SKM-1 treated with dmso at 0.1 percent for 144 hours (cell line): Measurements from ENCODE around the gene C19orf53.
A peak's percentile ranks its signal among the peaks of the same experiment; 100 is the strongest.
"Not testable (repeated sequence)": the region's sequence is repeated elsewhere in the genome, so short reads cannot be mapped to it uniquely, and the experiment has no call there.

ENCODE experiments used
- DNase-seq: peaks from one replicate; lab custom pipeline; 2025; ENCODE audit not compliant: unreplicated experiment; lab: John Stamatoyannopoulos, UW

The C19orf53 gene

GRCh38 chr19:13774217-13775191, at the start of gene C19orf53:
Gene C19orf53 (plus strand): TSS chr19:13774456. CDS start chr19:13774478, 22 bp downstream.
- DNase-seq = peak; percentile 91

GRCh38 chr19:13726323-13726722, 47.9 kb upstream of the C19orf53 start:
- no peak for DNase-seq

GRCh38 chr19:13727798-13728197, 46.5 kb upstream of the C19orf53 start:
- no peak for DNase-seq

GRCh38 chr19:13729859-13730258, 44.4 kb upstream of the C19orf53 start:
- no peak for DNase-seq

- peak; percentile 93 for DNase-seq
These were observed 42.9 kb upstream of the C19orf53 start for GRCh38 chr19:13731147-13731964.

- DNase-seq = no peak
These were observed 41.9 kb upstream of the C19orf53 start for GRCh38 chr19:13732337-13732736.

- DNase-seq = no peak
These were observed 39.5 kb upstream of the C19orf53 start for GRCh38 chr19:13734751-13735150.

GRCh38 chr19:13738073-13738472, 36.2 kb upstream of the C19orf53 start:
- no peak for DNase-seq

- DNase-seq = no peak
These were observed 32.4 kb upstream of the C19orf53 start for GRCh38 chr19:13741893-13742292.

GRCh38 chr19:13742756-13743155, 31.5 kb upstream of the C19orf53 start:
- DNase-seq = no peak

- no peak for DNase-seq
These were observed 30.1 kb upstream of the C19orf53 start for GRCh38 chr19:13744174-13744573.

GRCh38 chr19:13747098-13747453, 27.2 kb upstream of the C19orf53 start:
- no peak for DNase-seq

- DNase-seq = no peak
These were observed 26.0 kb upstream of the C19orf53 start for GRCh38 chr19:13748169-13748828.

- DNase-seq = no peak
These were observed 22.8 kb upstream of the C19orf53 start for GRCh38 chr19:13751436-13751835.

- DNase-seq = not testable (repeated sequence)
These were observed 20.6 kb upstream of the C19orf53 start for GRCh38 chr19:13753622-13754021.

GRCh38 chr19:13756210-13756609, 18.0 kb upstream of the C19orf53 start:
- no peak for DNase-seq

- no peak for DNase-seq
These were observed 16.2 kb upstream of the C19orf53 start for GRCh38 chr19:13757805-13758772.

GRCh38 chr19:13758795-13759194, 15.5 kb upstream of the C19orf53 start:
- DNase-seq = no peak

GRCh38 chr19:13761423-13761822, 12.8 kb upstream of the C19orf53 start:
- DNase-seq = no peak

- no peak for DNase-seq
These were observed 11.5 kb upstream of the C19orf53 start for GRCh38 chr19:13762635-13763235.
